ENCODE data around the gene ZNF665. TPM values are rescaled to one million over a fixed set of nuclear protein-coding genes. Genes with fewer than 3 reads are reported as not detected.
A peak's percentile ranks its signal among the peaks of the same experiment; 100 is the strongest.
"Not testable (repeated sequence)": the region's sequence is repeated elsewhere in the genome, so short reads cannot be mapped to it uniquely, and the experiment has no call there.

Gene ZNF665
- total RNA-seq, 1 donor from 2014 or later = 9.9 TPM

- peak; percentile 53 for DNase-seq (ENCODE audit: low spot score)
Observed at GRCh38 chr19:53158119-53158656, 35.0 kb downstream of the ZNF665 start.

GRCh38 chr19:53157626-53158025 lies 35.5 kb downstream of the ZNF665 start:
- DNase-seq (ENCODE audit: low spot score) = peak; percentile 10

GRCh38 chr19:53156850-53157249 lies 36.3 kb downstream of the ZNF665 start:
- peak; percentile 5 for DNase-seq (ENCODE audit: low spot score)

- no peak for DNase-seq (ENCODE audit: low spot score)
Observed at GRCh38 chr19:53147645-53148044, 45.5 kb downstream of the ZNF665 start.

DNA sequence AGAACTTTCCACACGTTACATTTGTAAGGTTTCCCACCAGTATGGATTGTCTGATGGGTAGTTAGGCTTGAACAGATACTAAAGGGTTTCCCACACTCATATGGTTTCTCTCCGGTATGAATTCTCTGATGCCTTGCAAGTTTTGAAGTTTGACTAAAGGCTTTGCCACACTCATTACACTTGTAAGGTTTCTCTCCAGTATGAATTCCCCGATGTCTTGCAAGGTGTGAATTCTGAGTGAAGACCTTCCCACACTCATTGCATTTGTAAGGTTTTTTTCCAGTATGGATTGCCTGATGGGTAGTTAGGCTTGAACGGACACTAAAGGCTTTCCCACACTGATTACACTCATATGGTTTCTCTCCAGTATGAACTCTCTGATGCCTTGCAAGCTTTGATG lies 52.8 kb downstream of the ZNF665 start:
- no peak for DNase-seq (ENCODE audit: low spot score)

- DNase-seq (ENCODE audit: low spot score) = no peak
Observed at GRCh38 chr19:53136432-53136831, 56.7 kb downstream of the ZNF665 start.

DNA sequence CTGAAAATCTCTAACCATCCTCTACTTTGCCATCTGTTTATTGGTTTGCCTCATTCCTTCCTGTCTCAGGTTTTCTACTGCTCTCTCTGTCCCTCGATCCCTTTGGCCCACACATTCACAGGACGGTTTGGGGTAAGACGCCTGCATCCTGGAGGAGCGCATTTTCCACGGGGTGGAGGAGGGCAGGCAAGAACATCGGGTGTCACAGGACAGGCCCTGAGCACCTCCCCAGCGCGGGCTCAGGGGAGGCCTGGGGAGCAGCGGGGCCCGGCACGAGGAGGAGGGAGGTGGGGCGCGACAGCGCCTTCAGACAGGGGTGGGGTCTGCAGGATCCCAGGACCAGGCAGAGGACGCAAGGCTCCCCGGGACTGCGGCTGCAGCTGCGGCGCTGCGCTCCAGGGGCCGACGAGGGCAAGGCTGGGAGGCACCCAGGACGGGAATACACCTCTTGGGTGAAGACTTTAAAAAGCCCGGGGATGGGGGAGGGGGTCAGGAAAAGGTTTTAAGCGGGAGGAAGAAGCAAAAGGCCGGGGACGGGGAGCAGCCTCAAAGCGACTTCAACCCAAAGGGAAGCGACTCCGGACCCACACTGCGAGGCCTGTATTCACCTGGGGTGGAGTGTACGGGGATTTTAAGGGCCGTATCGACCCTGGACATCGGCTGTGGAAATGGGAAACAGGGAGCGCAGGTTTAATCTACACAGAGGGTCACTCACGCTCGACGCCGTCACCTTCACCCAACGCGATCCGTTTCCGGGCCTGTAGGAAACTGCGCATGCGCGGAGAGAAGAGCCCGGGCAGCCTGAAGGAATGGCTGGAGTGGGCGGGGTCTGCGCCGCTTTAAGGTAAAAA lies 60.8 kb downstream of the ZNF665 start, which contains the start of gene ZNF415:
ZNF415 (minus strand) TSS at position 770 of the 851 bp plus-strand sequence. CDS start 10,234 bp downstream, outside the sequence.
- peak; percentile 94 for DNase-seq (ENCODE audit: low spot score)

DNA sequence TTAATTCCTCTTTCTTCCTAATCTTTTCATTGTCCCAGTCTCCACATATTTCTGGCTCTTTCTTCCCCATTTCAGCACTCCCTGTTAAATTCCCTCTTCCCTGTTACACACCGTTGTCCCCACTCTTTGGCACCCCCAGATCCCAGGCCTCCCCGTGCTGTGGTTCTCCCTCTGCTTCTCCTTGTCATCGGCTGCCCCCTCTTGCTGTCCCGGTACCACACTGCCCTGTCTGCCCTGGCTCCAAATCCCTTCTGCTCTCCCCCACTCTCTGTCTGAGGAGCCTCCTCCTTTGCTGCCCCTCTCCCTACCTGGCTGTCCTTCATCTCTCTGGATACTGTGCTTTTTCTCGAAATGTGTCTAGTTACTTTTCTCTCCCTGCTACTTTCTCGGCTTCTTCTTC lies 61.4 kb downstream of the ZNF665 start:
- DNase-seq (ENCODE audit: low spot score) = no peak

DNA sequence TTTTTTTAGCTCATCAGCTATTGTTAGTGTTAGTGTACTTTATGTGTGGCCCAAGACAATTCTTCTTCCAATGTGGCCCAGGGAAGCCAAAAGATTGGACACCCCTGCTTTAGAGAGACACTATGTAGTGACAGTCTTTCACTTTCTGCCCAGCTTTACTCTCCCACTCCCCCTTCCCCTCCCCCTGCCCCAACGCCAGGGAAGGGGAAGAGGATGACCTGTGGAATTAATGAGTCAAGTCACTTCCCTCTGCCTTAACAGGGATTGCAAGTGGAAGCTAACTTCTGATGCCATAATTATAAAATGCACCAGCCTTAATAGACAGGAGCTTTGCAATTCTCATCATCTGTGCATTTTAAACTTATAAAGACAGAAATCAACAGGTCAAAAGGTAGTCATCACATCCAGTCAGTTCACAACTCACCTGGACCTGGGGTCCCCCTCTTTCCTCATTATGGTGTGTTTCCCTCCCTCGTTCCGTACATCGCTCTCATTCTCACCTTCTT lies 62.0 kb downstream of the ZNF665 start:
- DNase-seq (ENCODE audit: low spot score) = no peak

DNA sequence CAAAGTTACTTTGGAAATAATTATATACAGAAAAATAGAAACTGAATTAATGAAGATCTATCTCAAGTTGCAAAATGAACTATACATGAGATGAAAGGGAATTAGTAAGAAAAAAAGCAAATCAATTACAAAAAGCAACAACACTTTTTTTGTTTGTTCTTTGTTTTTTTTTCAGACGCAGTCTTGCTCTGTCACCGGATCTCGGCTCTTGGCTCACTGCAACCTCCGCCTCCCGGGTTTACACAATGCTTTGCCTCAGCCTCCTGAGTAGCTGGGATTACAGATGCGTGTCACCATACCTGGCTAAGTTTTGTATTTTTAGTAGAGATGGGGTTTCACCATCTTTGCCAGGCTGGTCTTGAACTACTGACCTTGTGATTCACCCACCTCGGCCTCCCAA lies 62.7 kb downstream of the ZNF665 start:
- DNase-seq (ENCODE audit: low spot score) = no peak

GRCh38 chr19:53126733-53127526 lies 66.2 kb downstream of the ZNF665 start:
- not testable (repeated sequence) for DNase-seq (ENCODE audit: low spot score)

DNA sequence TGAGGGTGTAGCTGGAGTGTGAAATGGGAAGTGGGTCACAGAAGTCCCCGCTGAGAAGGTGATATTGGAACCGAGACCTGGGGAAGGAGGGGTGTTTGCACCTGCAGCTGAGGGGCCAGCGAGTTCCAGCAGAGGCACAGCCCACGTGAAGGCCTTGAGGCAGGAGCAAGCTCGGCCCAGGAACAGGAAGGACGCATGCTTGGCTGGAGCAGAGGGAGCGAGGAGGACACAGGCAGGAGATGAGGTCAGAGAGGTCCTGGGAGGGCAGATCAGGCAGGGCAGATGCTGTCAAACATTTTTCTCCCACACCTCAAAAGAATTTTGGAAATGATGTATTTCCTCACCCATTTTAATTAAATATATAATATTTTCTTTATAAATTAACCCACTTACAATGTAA lies 69.8 kb downstream of the ZNF665 start:
- no peak for DNase-seq (ENCODE audit: low spot score)

Other genes with a start within 250 kb of the ZNF665 start
- gene ZNF816, start 230.5 kb downstream of the ZNF665 start, total RNA-seq (ENCODE audit: insufficient read depth, low replicate concordance) = 8.9 TPM
- 2.4 TPM for gene ERVV-1, start 179.4 kb downstream of the ZNF665 start, total RNA-seq (ENCODE audit: insufficient read depth, low replicate concordance)
- 2.9 TPM for gene ERVV-2, start 148.6 kb downstream of the ZNF665 start, total RNA-seq (ENCODE audit: insufficient read depth, low replicate concordance)
- gene ZNF160, start 89.9 kb downstream of the ZNF665 start, total RNA-seq (ENCODE audit: insufficient read depth, low replicate concordance) = 39.0 TPM
- 14.9 TPM for gene ZNF415, start 60.4 kb downstream of the ZNF665 start, total RNA-seq (ENCODE audit: insufficient read depth, low replicate concordance)
- gene ZNF347, start 34.3 kb downstream of the ZNF665 start, total RNA-seq (ENCODE audit: insufficient read depth, low replicate concordance) = 8.2 TPM
- 29.9 TPM for gene ZNF677, start 61.5 kb upstream of the ZNF665 start, total RNA-seq (ENCODE audit: insufficient read depth, low replicate concordance)
- 1.9 TPM for gene VN1R2, start 64.9 kb upstream of the ZNF665 start, total RNA-seq (ENCODE audit: insufficient read depth, low replicate concordance)
- not detected for gene VN1R4, start 74.4 kb upstream of the ZNF665 start, total RNA-seq (ENCODE audit: insufficient read depth, low replicate concordance)
- gene ZNF845, start 140.4 kb upstream of the ZNF665 start, total RNA-seq (ENCODE audit: insufficient read depth, low replicate concordance) = 11.1 TPM
- gene ZNF525, start 172.3 kb upstream of the ZNF665 start, total RNA-seq (ENCODE audit: insufficient read depth, low replicate concordance) = 24.3 TPM
- gene ZNF765, start 201.8 kb upstream of the ZNF665 start, total RNA-seq (ENCODE audit: insufficient read depth, low replicate concordance) = 14.4 TPM
- gene ZNF761, start 238.6 kb upstream of the ZNF665 start, total RNA-seq (ENCODE audit: insufficient read depth, low replicate concordance) = 21.4 TPM